ENCODE results near the gene ARHGAP45.
A peak's percentile ranks its signal among the peaks of the same experiment; 100 is the strongest.
"Not testable (repeated sequence)": the region's sequence is repeated elsewhere in the genome, so short reads cannot be mapped to it uniquely, and the experiment has no call there.

Gene ARHGAP45

GRCh38 chr19:1066748-1067340 is at the start of gene ARHGAP45:
Gene ARHGAP45, plus strand, starts transcription at chr19:1067167. Its CDS starts 239 bp downstream, at chr19:1067406.
- peak; percentile 73 for DNase-seq (ENCODE audit: low read depth)

DNA sequence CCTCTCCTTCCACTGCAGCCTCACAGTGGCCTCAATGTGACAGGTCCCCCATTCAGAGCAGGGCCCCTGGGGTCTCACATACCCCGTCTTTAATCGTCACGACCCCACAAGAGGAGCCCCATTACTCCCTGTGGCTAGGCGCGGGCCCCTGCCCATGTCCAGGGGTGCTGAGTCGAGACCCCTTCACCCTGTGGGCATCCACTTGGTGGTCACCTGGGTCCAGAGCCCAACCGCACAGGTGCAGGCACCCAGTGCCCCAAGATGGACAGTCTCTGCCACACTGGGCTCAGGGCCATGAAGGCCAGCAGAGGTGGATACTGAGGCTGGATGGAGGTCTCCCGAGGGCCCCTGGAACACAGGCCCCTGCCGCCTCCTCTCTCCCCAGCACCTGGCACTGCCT is 49.1 kb upstream of the ARHGAP45 start:
- DNase-seq (ENCODE audit: low read depth) = no peak

DNA sequence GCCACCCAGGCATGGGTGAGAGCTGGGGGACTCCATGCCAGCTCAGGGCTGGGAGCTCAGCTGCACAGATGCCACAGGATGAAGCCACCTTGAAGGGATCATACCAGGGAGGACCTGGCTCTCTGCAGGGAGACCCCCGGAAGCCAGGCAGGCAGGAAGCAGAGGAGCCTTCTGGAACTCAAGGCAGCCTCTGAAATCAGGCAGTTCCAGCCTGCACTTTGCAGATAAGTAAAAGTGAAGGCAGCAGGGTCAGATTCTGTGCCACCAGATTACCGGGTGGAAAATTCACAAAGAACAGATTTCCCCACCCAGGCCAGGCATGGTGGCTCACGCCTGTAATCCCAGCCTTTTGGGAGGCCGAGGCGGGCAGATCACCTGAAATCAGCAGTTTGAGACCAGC is 48.6 kb upstream of the ARHGAP45 start:
- no peak for DNase-seq (ENCODE audit: low read depth)

DNA sequence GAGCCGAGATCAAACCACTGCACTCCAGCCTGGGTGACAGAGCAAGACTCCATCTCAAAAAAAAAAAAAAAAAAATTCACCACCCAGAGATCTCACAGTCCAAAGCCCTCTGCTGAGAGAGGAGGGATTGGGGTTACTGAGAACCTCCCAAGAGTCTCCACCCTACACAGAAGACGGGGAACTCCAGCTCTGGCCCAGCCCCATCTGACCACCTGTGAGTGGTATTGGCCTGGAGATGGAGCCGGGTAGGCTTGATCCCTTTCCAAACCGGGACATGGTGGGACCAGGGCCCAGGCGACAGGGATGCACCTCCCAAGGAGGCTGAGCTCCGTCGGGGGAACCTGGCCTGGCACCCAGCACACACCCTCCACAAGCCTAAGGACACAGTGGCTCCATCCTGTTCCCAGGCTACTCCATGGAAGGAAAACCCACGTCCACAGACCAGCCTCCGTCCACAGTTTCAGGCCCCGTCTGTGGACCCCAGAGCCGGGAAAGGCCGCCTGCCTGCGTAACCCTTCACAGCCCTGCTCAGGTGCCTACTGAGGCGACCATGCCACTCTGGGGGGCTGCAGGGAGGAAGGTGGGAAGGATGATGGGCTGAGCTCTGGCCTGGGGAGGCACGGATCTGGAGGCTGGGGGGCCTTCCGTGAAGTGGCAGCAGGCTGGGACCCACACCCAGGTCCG is 47.9 kb upstream of the ARHGAP45 start:
- DNase-seq (ENCODE audit: low read depth) = no peak

- DNase-seq (ENCODE audit: low read depth) = no peak
Observed at GRCh38 chr19:1019616-1019961, 47.4 kb upstream of the ARHGAP45 start.

DNA sequence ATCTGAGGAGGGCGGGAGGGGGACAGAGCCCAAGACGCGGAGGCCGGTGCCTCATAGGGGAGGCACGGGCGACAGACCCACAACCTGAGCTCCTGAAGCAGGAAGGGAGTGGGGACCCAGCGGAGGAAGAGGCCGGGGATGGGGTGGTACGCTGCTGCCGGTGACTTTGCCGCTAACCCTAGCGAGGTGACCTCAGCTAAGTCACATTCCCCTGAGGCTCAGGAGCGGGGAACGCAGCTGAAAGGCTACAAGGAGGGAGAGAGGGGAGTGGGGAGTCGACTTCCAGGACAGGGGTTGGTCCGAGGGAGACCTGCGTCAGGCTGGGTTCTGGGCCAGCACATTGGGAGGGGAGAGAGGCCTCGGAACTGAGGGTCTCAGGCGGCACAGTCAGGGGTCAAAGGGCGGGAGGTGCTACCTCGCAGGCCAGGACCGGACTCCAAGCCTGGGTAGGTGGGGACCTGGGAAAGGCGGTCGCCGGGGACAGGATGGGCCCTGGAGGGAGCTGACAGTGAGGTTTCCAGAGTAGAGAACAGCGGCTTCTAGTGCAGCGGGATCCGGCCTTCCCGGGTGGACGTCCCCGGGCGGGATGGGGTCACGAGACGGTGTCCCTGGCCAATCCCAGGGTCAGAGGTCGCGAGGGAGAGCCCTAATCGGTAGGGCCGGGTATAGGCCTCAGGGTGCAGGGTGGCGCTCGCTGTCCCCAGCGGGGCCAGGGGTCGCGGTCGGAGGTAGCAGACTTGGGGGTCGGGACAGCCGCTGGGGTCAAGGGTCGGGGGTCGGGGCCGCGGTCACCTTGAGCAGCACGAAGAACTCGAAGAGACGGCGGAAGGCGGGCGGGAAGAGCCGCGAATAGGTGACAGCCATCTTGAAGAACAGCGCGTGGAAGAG is 46.7 kb upstream of the ARHGAP45 start:
- no peak for DNase-seq (ENCODE audit: low read depth)

- DNase-seq (ENCODE audit: low read depth) = peak; percentile 97
Observed at GRCh38 chr19:1020868-1021425, 46.0 kb upstream of the ARHGAP45 start, which contains the start of gene TMEM259. Gene TMEM259, minus strand, starts transcription at chr19:1021123. Its CDS starts 127 bp downstream, at chr19:1020996.

DNA sequence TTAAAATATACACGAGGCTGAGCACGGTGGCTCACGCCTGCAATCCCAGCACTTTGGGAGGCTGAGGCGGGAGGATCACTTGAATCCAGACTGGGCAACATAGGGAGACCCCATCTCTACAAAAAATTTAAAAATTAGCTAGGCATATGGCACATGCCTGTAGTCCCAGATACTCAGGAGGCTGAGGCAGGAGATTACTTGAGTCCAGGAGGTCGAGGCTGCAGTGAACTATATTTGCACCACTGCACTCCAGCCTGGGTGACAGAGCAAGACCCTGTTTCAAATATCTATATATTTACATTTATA is 43.1 kb upstream of the ARHGAP45 start:
- DNase-seq (ENCODE audit: low read depth) = not testable (repeated sequence)

- DNase-seq (ENCODE audit: low read depth) = not testable (repeated sequence)
Observed at GRCh38 chr19:1025080-1025479, 41.9 kb upstream of the ARHGAP45 start.

DNA sequence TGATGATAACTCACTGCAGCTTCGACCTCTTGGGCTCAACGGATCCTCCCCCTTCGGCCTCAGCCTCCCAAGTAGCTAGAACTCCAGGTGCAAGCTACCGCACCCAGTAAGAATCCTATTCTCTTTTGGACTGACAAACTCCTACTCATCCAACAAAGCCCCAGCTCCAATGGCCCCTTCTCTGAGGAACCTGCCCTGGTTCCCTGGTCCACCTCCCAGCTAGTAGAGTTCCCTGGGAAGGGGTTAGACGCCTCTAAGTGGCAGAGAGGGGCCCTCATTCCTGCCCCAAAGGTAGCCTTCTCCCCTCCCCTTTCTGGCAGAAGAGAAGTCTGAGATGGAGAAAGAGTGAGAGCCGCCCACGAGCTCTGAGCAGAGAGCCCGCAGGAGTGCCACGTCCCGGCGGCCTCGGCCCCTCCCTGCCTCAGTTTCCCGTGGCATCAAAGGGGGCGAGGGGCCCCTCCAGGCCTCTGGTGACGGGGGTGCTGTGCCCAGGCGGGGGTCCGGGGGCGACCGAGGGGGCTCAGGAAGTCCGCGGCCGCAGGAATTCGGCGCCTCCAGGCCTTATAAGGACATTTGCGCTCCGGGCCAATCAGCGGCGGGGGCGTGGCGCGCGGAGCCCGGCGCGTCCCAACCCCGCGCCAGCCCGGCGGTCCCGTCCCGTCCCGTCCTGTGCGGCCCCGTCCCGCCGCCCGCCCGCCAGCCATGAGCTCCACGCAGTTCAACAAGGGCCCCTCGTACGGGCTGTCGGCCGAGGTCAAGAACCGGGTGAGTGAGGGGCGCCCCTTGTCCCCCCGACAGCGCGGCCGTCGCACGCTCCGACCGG is 40.8 kb upstream of the ARHGAP45 start, which contains the start of gene CNN2:
CNN2 (plus strand) TSS at position 649 of the 823 bp plus-strand sequence; CDS start at position 703, 54 bp downstream.
- peak; percentile 40 for DNase-seq (ENCODE audit: low read depth)

GRCh38 chr19:1026783-1027649 is 40.0 kb upstream of the ARHGAP45 start:
- no peak for DNase-seq (ENCODE audit: low read depth)

- no peak for DNase-seq (ENCODE audit: low read depth)
Observed at GRCh38 chr19:1027650-1028061, 39.3 kb upstream of the ARHGAP45 start.

- no peak for DNase-seq (ENCODE audit: low read depth)
Observed at GRCh38 chr19:1028062-1028926, 38.7 kb upstream of the ARHGAP45 start.

DNA sequence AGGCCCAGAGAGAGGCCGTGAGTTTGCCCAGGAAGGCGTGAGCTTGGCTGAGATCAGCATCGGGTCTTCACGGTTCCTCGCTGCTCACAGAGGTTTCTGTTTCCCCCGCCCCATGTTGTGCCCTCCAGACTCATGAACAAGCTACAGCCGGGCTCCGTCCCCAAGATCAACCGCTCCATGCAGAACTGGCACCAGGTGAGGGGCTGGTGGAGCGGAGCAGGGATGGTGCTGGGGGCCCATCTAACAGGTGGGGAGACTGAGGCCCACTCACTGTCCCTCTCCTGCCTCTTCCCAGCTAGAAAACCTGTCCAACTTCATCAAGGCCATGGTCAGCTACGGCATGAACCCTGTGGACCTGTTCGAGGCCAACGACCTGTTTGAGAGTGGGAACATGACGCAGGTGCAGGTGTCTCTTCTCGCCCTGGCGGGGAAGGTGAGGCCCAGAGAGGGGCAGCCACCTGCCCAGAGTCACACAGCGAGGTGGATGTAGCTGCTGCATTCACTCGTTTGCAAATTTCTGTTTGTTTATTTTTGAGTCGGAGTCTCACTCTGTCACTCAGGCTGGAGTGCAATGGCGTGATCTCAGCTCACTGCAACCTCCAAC is 34.6 kb upstream of the ARHGAP45 start:
- DNase-seq (ENCODE audit: low read depth) = no peak

- DNase-seq (ENCODE audit: low read depth) = no peak
Observed at GRCh38 chr19:1035998-1036621, 30.9 kb upstream of the ARHGAP45 start.

GRCh38 chr19:1037621-1038064 is 29.3 kb upstream of the ARHGAP45 start:
- no peak for DNase-seq (ENCODE audit: low read depth)

DNA sequence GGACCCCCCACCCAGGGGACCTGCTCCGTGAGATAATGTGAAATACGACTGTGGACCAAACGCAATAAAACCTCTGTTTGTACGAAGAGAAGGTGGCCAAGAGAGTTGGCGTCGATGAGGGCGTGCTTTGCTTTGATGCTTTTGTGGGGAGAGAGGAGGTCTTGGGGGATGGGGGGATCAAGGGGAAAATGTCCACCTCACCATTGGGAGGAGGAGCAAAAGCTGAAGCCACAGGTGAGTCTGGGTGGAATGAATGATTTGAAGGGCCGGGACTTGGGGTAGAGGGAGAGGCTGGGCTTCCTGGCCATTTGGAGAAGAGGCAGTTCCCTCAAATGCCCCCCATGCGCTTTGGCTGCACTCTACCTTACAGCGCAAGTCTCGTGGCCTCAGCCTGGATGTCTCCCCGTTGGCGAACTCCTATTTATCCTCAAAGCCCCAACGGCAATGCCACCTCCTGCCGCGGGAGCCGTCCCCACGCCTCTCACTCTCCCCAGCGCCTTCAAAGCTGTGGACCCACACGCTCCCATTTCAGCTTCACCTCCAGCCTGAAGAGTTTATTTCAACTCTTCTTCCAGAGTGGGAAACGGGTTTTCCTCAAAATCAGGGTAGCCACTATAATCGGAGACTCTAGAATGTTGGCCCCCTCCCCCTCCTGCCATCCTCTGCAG is 27.9 kb upstream of the ARHGAP45 start:
- no peak for DNase-seq (ENCODE audit: low read depth)

Measured in activated gamma-delta T cell treated with anti-CD3 and anti-CD28 coated beads, Interleukin-2, amount 50 U/mL, for 16 hours (primary cell).